Measurements from ENCODE around the gene MYL12A.

MYL12A gene

DNA sequence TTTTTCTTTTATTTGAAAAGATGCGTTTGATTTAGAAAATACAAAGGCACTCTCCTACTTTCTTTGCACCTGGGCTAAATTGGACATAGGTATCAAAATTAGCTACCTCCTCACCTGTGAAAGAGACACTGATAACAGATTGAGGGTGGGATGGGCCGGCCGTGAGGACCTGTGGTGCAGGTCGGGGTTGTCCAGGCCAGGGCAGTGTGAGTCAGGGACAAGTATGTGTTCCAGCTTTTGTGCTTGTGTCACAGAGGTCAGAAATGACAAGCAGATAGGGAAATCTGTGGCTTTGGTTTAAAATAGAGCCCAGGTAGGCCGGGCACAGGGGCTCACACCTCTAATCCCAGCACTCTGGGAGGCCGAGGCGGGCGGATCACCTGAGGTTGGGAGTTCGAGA, 36.9 kb downstream of the MYL12A start:
- no peak for DNase-seq

DNA sequence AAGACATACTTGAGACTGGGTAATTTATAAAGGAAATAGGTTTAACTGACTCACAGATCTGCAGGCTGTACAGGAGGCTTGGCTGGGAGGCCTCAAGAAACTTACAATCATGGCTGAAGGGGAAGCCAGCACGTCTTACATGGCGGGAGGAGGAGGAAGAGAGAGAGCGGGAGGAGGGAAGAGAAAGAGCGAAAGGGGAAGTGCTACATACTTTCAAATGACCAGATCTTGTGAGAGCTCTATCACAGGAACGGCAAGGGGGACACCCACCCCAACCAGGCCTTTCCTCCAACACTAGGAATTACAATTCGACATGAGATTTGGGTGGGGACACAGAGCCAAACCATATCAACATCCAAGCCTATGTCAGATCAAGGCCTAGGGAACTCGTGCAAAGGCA, 38.6 kb downstream of the MYL12A start:
- DNase-seq: no peak

DNA sequence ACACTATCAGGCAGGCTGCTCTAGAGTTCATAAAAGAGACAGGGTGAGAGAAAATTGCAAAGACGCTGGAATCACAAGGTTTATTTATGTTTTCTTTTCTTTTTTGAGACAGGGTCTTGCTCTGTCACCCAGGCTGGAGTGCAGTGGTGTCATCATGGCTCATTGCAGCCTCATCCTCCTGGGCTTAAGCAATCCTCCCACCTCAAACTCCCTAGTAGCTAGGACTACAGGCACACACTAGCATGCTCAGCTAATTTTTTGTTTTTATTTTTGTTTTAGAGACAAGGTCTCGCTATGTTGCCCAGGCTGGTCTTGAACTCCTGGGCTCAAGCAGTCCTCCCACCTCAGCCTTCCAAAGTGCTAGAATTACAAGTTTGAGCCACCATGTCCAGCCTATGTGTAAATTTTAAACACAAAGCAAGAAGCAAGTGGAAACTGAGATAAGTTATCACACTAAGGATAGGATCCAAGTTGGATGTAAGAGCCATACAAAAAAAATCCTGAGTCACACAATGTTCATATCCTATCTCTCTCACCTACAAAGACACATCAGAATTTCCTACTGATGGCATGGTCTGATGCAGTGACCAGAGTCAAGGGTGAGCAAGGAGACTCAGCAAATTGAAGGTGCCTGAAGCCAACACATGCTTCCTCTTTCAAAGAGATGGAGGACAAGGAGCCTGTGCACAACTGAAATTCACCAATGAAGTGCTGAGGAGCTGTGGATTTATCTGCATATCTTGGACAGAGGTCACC, 45.8 kb downstream of the MYL12A start:
- no peak for DNase-seq

DNA sequence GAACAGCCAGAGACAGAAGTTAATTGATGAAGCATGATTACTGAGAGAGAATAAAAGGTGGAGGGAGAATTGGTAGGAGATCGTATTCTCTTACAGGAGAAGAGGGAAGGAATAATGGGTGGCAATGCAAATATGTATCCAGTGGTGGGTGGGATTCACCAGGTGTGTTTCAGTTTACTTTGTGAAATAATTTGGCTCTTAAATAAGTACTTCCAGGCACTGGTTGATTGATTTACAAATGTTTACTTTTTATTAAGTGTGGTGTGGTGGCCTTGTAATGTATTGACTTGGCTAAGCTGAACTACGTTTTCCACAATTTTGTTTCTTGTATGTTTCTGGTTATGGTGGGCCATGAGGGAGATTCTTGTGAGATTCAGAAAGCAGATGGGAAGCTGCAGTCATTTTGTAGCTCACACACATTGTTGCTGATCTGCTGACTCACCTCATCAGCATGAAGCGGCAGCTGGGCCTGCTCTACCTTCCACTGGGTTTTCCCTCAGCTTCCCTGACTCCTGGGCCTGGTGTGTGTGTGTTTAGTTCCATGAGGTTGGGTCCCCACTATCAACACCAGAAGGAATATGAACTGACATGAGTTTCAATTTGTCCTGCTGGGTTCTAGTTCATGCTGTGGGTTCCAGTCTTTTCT, 47.0 kb downstream of the MYL12A start:
- peak; percentile 10 for DNase-seq

DNA sequence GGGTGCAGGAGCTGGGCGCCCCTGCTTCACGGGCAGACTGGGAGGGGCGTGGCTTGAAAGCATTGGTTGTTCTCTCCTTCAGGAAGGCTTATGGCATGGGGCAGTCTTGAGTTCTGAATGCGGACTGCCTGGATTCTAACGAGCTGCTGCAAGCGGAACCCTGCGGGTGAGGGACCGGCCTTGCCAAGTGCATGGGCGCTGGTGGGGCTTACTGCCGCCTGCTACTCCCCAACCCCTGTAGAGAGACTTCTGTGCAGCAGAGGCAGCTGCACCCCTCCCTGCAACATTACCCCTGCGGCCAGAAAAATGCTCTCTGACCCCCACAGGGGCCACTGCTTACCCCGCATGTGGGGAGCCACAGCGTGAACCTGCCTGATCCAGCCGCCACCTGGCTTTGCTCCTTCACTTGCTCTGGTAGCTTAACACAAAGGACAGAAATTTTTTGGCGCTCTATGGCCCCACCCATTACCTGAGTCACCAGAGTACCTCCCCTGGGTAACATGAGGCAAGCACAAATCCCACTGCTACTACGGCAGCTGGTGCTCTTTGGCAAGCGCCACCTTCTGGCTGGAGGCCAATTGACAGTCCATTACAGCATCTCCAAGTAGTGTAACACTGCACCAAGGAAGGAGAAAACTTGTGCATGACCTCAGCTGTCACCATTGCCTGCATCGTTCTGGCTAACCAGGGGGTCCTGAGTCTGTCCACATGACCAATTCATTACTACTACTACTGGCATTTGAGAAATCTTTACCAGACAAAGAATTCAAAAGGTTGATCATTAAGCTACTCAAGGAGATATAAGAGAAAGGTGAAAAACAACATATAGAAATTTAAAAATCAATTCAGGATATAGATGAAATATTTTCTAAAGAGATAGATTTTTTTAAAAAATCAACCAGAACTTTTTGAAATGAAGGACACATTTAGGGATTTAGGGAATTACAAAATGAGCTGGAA, 49.7 kb downstream of the MYL12A start:
- peak; percentile 84 for DNase-seq

DNA sequence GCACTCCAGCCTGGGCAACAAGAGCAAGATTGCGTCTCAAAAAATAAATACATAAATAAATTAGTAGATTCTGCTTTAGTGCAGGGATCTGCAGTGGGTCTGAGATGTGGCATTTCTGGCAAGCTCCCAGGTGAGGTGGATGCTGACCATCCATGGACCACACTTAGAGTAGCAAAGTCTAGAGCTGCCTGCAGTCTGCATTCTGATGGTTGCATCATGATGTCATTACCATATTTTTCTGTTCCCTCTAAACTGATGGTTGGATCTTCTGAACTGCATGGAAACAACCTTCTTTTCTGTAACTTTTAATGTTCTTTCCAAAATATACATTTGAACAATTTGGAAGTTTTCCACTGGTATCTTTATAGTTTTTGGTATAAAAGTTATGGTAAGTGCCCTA, 57.2 kb downstream of the MYL12A start:
- no peak for DNase-seq

DNA sequence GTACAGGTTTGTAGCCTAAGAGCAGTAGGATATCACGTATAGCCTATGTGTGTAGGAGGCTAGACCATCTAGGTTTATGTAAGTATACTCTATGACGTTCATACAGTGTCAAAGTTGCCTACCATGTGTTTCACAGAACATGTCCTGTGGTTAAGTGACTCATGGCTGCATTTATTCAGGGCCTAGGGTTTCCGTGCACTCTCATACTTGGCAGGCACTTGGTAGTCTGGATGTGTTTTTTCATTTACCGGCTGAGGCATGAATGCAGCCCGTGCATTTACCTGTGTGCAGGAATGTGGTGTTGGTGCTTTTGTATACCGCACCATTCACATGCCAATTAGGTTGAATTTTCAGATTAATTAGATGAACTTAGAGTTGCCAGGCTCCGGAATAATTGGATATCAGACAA, 57.8 kb downstream of the MYL12A start:
- DNase-seq: no peak

Measured in NCI-H345 (cell line).